Body of pancreas (tissue), 4 donors: ENCODE measurements around the gene CACYBP. TPM values are rescaled to one million over a fixed set of nuclear protein-coding genes. Genes with fewer than 3 reads are reported as not detected.

Experiments
- ATAC-seq: fragments of 150-250 bp; one replicate; pipeline ENCODE4 v1.9.1; 2016
- DNase-seq, 4 donors: peaks; one replicate each; pipeline ENCODE4 v3.0.0-alpha.2; 2019
- H3K27ac ChIP-seq, 4 donors: fragments of 200-600 bp; sonication (generic); 1 replicate in 3 of 4; 2 replicates in 1 of 4; pipeline versions ENCODE4 v1.5.1 to v1.6.1; 2016 to 2019; ENCODE audit warnings: mild to moderate bottlenecking in 1 of 4, mixed read lengths in 1 of 4, moderate library complexity in 1 of 4
- H3K27me3 ChIP-seq, 2 donors: fragments of 200-600 bp; sonication (generic); one replicate each; pipeline ENCODE4 v1.6.0; 2016; ENCODE audit warnings: mild to moderate bottlenecking in 1 of 2
- H3K36me3 ChIP-seq, 2 donors: fragments of 200-600 bp; sonication (generic); replicated peaks in 1 of 2; 2 replicates each; pipeline ENCODE4 v1.5.1; 2016; ENCODE audit warnings: low read depth in 2 of 2; ENCODE audit not compliant: insufficient read depth in 1 of 2
- H3K4me1 ChIP-seq: fragments of 200-600 bp; sonication (generic); one replicate; pipeline ENCODE4 v1.6.0; 2016
- H3K4me3 ChIP-seq, 2 donors: fragments of 200-600 bp; sonication (generic); 1 replicate in 1 of 2; 2 replicates in 1 of 2; pipeline ENCODE4 v1.5.1; 2016 to 2019
- H3K9me3 ChIP-seq, 3 donors: fragments of 200-600 bp; sonication (generic); 1 replicate in 2 of 3; 2 replicates in 1 of 3; pipeline ENCODE4 v1.5.1; 2016
- POLR2A ChIP-seq, 3 donors: fragments of 450-650 bp; IDR thresholded peaks; one replicate each; pipeline ENCODE4 v1.6.1; 2016; ENCODE audit warnings: antibody characterized with exemption in 3 of 3, mild to moderate bottlenecking in 2 of 3
- WGBS, 2 donors: methylation state at CpG; one replicate each; pipeline ENCODE4 v1.1.5; 2017; 5-methylcytosine and 5-hydroxymethylcytosine counted together
- intact Hi-C: fragments of 100-400 bp; cut with DNase I; formaldehyde crosslinking; loops from one replicate; pipeline ENCODE4 v1.15.1; 2023
- total RNA-seq, 2 donors: library from RNA; depleted of rRNA; stranded (reverse); fragments of >200 nt; gene quantifications; one replicate each; pipeline ENCODE4 v1.1.0, GENCODE V29; 2016
- TF ChIP-seq, protein P1 (sequence below), 7 experiments: fragments of 450-650 bp in 4 of 7; fragments of 200-600 bp in 3 of 7; sonication (generic) in 3 of 7; IDR thresholded peaks; one replicate each; pipeline ENCODE4 v1.5.1; 2016 to 2019; ENCODE audit warnings: antibody characterized with exemption in 7 of 7

The CACYBP gene
- total RNA-seq, 2 donors from 2014 or later, result 43.5 to 86.9 TPM

DNA sequence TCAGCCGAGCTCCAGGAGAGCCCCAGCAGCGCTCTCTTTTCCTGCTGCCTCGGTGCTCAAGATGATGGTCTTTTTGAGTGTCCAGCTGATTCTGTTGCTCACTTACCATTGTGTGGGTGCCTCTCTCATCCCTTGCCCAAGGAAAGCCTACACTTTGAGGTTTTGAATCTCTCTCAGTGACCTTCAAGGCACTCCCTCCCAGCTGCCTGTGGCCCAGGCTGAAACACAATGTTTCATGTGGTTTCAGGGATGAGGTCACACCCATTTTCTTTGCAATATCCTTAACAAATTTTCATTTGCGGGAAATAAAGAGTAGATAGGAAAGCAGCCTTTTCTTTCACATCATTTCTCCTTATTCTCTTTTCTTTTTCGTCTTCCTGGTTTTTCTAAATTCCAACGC lies 36.1 kb downstream of the CACYBP start:
- ATAC-seq (no peak), DNase-seq (no peak)
- Histone ChIP-seq H3K4me3 (no peak overlapping the region), H3K9me3 (no peaks in the 10 kb centered on the region), H3K36me3 (no peaks in the 10 kb centered on the region), H3K27me3 (no peaks in the 10 kb centered on the region), H3K27ac (no peak overlapping the region), H3K4me1 (no peaks in the 10 kb centered on the region)
- WGBS, 2 donors, result 77% methylated on average over 6 of the region's 6 CpGs
- intact Hi-C loops, result loop anchor here (5.0 kb wide), 1 partner anchor 81 kb away; no protein-coding TSS in a partner anchor
- TF ChIP-seq, protein P1, sequence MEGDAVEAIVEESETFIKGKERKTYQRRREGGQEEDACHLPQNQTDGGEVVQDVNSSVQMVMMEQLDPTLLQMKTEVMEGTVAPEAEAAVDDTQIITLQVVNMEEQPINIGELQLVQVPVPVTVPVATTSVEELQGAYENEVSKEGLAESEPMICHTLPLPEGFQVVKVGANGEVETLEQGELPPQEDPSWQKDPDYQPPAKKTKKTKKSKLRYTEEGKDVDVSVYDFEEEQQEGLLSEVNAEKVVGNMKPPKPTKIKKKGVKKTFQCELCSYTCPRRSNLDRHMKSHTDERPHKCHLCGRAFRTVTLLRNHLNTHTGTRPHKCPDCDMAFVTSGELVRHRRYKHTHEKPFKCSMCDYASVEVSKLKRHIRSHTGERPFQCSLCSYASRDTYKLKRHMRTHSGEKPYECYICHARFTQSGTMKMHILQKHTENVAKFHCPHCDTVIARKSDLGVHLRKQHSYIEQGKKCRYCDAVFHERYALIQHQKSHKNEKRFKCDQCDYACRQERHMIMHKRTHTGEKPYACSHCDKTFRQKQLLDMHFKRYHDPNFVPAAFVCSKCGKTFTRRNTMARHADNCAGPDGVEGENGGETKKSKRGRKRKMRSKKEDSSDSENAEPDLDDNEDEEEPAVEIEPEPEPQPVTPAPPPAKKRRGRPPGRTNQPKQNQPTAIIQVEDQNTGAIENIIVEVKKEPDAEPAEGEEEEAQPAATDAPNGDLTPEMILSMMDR (IDR thresholded peaks at IDR 0.05), result no peak
- TF ChIP-seq POLR2A (IDR thresholded peaks at IDR 0.05), result no peak

DNA sequence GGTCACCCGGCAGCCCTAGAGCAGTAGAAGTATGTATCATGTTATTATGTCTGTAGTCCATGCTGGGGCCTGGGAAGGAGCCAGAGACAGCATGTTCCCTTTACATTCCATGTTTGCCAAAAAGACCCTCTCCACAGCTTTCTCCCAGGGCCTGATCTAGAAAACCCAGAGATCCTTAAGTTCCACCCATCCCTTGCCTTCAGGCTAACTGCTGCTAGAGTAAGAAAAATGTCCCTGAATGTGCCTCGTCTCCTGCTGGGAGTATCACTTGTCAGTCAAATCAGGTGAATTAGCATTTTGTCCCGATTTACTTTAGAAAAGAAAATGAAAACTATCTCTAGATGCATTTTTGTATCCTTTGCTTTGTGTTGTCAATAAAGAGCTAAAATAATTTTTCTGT lies 36.7 kb downstream of the CACYBP start:
- ATAC-seq, result no peak
- Histone ChIP-seq H3K27ac (no peak overlapping the region), H3K4me3 (no peak overlapping the region), H3K36me3 (no peaks in the 10 kb centered on the region), H3K4me1 (no peaks in the 10 kb centered on the region), H3K9me3 (no peaks in the 10 kb centered on the region), H3K27me3 (no peaks in the 10 kb centered on the region)
- intact Hi-C loops, result loop anchor here (5.0 kb wide), 1 partner anchor 81 kb away; no protein-coding TSS in a partner anchor
- DNase-seq, result no peak
- 61 to 66% methylated on average over 3 of the region's 3 CpGs for WGBS, 2 donors
- no peak for TF ChIP-seq POLR2A (IDR thresholded peaks at IDR 0.05)
- TF ChIP-seq, protein P1 (IDR thresholded peaks at IDR 0.05), result no peak

DNA sequence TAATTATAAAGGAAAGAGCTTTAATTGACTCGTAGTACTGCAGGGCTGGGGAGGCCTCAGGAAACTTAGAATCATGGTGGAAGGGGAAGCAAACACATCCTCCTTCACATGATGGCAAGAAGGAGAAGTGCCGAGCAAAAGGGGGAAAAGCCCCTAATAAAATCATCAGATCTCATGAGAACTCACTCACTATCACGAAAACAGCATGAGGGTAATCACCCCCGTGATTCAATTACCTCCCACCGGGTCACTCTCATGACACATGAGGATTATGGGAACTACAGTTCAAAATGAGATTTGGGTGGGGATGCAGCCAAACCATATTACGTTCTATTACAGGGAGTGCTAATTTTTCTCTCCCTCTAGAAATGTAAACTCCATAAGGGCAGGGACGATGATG lies 37.7 kb downstream of the CACYBP start:
- intact Hi-C loops, result loop anchor here (5.0 kb wide), 1 partner anchor 80 kb away; no protein-coding TSS in a partner anchor
- Histone ChIP-seq H3K27me3 (no peaks in the 10 kb centered on the region), H3K4me1 (no peaks in the 10 kb centered on the region), H3K9me3 (no peaks in the 10 kb centered on the region), H3K4me3 (no peak overlapping the region), H3K36me3 (no peaks in the 10 kb centered on the region), H3K27ac (no peak overlapping the region)
- 37 to 55% methylated on average over 7 of the region's 7 CpGs for WGBS, 2 donors
- no peak for ATAC-seq
- no peak for TF ChIP-seq POLR2A (IDR thresholded peaks at IDR 0.05)
- no peak for DNase-seq

DNA sequence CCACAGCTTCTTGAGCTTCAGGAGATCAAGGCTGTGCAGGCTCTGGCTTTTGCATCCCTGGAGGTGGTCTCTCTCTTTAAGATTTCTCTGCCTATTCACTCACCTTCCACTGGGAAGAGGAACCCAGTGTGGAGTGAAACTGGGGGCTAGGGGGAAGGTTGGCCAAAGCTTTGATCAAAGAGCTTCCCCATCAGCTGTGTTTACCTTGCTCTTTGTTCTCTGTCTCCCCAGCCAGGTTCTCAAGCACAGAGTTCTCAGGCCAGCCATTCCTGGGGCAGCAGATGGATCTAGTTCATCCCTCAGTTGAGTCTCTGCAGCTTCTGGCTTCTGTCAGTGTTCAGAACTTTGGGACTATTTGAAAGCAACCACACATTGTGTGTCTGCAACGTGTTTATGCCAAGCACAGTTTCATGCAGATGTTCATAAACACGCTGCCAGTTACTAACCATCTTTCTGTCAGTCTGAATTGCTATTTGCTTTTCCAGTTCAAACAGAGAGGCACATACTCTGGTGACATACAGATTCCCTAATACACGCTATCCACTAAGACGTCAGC lies 40.7 kb downstream of the CACYBP start:
- TF ChIP-seq POLR2A (IDR thresholded peaks at IDR 0.05), result no peak
- TF ChIP-seq, protein P1 (IDR thresholded peaks at IDR 0.05), result no peak
- 51 to 60% methylated on average over 4 of the region's 4 CpGs for WGBS, 2 donors
- no peak overlapping the region for H3K27ac ChIP-seq

DNA sequence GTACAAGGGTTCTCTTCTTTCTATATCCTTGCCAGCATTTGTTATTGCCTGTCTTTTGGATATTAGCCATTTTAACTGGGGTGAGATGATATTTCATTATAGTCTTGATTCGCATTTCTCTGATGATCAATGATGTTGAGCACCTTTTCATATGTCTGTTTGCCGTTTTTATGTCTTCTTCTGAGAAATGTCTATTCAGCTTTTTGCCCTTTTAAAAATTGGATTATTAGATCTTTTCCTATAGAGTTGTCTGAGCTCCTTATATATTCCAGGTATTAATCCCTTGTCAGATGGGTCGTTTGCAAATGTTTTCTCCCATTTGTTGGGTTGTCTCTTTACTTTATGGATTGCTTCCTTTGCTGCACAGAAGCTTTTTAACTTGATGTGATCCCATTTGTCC lies 42.9 kb downstream of the CACYBP start:
- H3K27ac ChIP-seq, result no peak overlapping the region
- intact Hi-C loops, result no loop called here
- WGBS, 2 donors, result 46 to 52% methylated on average over 3 of the region's 3 CpGs
- H3K27me3 ChIP-seq, result no peaks in the 10 kb centered on the region
- DNase-seq (no peak), ATAC-seq (no peak)
- H3K4me1 ChIP-seq, result no peaks in the 10 kb centered on the region
- TF ChIP-seq, protein P1 (IDR thresholded peaks at IDR 0.05), result no peak
- TF ChIP-seq POLR2A (IDR thresholded peaks at IDR 0.05), result no peak
- H3K9me3 ChIP-seq, result no peaks in the 10 kb centered on the region
- H3K36me3 ChIP-seq, result no peaks in the 10 kb centered on the region
- no peak overlapping the region for H3K4me3 ChIP-seq

More for the DNA sequence above, 40.7 kb downstream of the CACYBP start:
- Histone ChIP-seq H3K4me1 (no peaks in the 10 kb centered on the region), H3K27me3 (no peaks in the 10 kb centered on the region), H3K36me3 (no peaks in the 10 kb centered on the region), H3K9me3 (no peaks in the 10 kb centered on the region), H3K4me3 (no peak overlapping the region)
- ATAC-seq (no peak), DNase-seq (no peak)
- intact Hi-C loops, result no loop called here
